Coronary artery (tissue), 2 donors: ENCODE measurements around the gene CITED2.

Experiments used
- DNase-seq: peaks from one replicate; pipeline ENCODE4 v3.0.0-alpha.2; 2017; ENCODE audit warnings: low spot score
- H3K27ac ChIP-seq, 2 donors: fragments of 200-600 bp; sonication (generic); one replicate each; pipeline ENCODE4 v1.5.1; 2016 to 2019
- H3K4me3 ChIP-seq: fragments of 200-600 bp; sonication (generic); 2 replicates; pipeline ENCODE4 v1.5.1; 2016; ENCODE audit warnings: mild to moderate bottlenecking, moderate library complexity
- TF ChIP-seq, protein P1 (sequence below): fragments of 200-600 bp; sonication (generic); IDR thresholded peaks from one replicate; pipeline ENCODE4 v1.5.1; 2019; ENCODE audit warnings: antibody characterized with exemption

CITED2 gene

DNA sequence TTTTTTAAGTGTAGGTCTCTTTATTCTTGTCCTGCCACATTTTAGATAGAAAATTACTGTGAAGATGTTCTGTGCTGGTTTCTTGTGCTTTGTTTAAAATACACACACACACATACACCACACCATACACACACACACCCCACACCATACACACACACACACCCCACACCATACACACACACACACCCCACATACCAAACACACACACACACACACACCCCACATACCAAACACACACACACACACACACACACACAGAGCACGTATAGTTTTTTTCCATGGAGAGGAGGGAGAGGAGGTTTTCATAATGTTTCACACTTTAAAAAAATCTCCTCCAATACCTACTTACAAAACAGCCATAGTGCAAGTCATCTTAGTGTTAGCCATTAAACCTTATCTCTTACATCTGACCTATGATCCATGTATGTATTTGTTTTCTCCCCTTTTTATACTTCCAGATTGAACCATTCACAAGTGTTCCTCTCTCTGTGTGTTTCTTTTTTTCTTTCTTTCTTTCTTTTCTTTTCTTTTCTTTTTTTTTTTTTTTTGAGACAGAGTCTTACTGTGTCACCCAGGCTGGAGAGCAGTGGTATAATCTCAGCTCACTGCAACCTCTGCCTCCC, 19.7 kb upstream of the CITED2 start:
- TF ChIP-seq, protein P1, sequence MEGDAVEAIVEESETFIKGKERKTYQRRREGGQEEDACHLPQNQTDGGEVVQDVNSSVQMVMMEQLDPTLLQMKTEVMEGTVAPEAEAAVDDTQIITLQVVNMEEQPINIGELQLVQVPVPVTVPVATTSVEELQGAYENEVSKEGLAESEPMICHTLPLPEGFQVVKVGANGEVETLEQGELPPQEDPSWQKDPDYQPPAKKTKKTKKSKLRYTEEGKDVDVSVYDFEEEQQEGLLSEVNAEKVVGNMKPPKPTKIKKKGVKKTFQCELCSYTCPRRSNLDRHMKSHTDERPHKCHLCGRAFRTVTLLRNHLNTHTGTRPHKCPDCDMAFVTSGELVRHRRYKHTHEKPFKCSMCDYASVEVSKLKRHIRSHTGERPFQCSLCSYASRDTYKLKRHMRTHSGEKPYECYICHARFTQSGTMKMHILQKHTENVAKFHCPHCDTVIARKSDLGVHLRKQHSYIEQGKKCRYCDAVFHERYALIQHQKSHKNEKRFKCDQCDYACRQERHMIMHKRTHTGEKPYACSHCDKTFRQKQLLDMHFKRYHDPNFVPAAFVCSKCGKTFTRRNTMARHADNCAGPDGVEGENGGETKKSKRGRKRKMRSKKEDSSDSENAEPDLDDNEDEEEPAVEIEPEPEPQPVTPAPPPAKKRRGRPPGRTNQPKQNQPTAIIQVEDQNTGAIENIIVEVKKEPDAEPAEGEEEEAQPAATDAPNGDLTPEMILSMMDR = no peak
- H3K27ac ChIP-seq = no peak overlapping the region
- H3K4me3 ChIP-seq = no peak overlapping the region
- no peak for DNase-seq

GRCh38 chr6:139392794-139393193, 18.3 kb upstream of the CITED2 start:
- TF ChIP-seq, protein P1 = no peak
- no peak for DNase-seq
- H3K4me3 ChIP-seq = no peak overlapping the region
- no peak overlapping the region for H3K27ac ChIP-seq

DNA sequence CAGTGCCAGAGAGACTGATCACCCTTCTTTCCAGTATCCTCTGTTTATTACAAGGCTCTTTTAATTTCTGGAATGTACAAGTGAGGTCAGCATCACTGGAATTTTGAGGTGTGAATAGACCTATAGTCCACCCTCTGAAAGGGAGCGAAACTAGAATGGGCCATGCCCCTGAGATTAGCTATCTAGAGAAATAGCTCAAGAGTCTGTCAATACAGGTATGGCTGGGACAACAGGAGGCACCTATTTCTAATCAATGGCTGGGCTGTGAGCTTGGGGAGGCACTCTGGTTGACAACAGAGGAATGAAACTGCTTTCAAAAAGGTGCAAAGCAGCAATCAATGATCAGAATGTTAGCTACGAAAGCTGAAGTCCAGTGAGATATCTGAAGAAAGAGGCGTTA, 17.3 kb upstream of the CITED2 start:
- TF ChIP-seq, protein P1 = no peak
- H3K4me3 ChIP-seq = no peak overlapping the region
- no peak for DNase-seq
- H3K27ac ChIP-seq = no peak overlapping the region

DNA sequence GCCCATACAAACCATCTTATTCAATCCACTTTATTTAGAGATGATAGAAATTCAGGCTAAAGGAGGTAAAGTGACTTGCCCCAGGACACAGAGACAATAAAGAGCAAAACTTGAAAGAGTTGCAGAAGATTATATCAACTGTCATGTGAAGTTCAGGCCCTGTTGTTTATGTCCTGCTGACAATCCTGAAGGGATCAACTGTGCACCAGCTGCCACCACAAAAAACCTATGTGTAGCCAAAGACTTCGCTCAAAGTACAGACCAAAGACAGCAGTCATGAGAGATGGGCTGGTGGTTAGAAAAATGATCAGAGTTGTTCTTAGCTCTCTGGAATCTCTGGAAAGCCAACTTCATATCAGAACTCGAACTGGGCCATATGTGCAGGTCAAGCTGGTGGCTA, 16.0 kb upstream of the CITED2 start:
- no peak overlapping the region for H3K27ac ChIP-seq
- H3K4me3 ChIP-seq = no peak overlapping the region
- DNase-seq = no peak
- TF ChIP-seq, protein P1 = no peak

DNA sequence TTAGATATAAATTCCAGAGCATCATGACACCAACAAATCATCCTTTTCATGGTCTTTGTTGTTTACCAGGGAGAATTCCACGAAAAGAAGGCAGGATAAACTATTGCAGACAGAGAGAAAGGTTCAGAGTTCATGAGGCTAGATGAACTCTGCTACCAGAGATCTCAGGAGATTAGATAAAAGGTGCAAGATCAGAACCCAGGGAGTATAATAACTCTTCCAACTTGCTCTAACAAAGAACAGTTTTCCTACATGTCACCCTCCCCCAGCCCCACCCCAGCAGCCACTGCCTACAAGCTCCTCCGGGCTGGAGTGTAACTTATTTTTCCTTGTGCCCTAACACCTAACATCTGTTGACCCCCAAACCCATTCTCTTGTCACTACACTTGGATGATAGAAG, 13.9 kb upstream of the CITED2 start:
- Histone ChIP-seq H3K4me3 (no peak overlapping the region), H3K27ac (no peak overlapping the region)
- TF ChIP-seq, protein P1 = no peak
- no peak for DNase-seq

DNA sequence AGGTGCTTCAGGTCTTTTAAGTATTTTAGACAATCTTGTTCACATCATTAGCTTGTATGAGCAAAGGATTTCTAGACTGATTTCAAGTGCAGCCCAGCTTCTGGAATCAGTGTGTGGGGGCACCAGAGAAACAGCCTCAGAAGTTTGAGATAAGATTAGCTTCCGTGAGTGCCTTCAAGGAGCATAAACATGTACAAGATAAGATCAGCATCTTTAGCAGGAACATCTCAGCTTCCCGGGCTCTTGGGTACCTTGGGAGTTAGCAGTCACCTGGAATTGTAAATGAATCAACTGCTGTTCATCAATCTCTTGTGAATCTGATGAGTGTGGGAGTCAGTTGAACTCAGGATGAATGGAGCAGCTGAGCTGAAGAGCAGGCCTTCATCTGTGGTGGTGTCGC, 12.0 kb upstream of the CITED2 start:
- DNase-seq = no peak
- Histone ChIP-seq H3K27ac (no peak overlapping the region), H3K4me3 (no peak overlapping the region)
- TF ChIP-seq, protein P1 = no peak

- Histone ChIP-seq H3K27ac (no peak overlapping the region), H3K4me3 (no peak overlapping the region)
- no peak for DNase-seq
- TF ChIP-seq, protein P1 = no peak
These were observed 6.9 kb upstream of the CITED2 start for GRCh38 chr6:139381216-139381865.
